ENCODE data around the gene VOPP1. TPM values are rescaled to one million over a fixed set of nuclear protein-coding genes. Genes with fewer than 3 reads are reported as not detected.
A peak's percentile ranks its signal among the peaks of the same experiment; 100 is the strongest.

VOPP1 gene
- total RNA-seq, 2 donors from 2014 or later: 58.0 to 70.9 TPM

DNA sequence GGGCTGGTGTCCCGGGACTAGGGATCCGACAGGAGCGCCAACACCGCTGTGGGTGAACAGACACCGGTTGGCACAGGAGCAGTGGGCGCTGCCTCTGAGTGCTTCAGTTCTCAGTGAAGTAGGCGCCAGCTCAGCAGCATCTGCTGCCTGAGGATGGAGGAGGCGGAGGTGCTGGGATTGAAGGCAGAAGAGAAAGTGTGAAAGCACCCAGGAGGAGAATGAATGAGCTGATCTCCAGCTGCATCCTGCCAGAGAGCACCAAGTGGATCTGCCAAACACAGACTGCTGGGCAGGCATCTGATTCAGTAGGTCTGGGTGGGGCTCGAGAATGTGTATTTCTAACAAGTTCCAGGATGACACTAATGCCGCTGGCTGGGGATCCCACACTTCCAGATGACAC, 132.7 kb downstream of the VOPP1 start:
- H3K27me3 Mint-ChIP-seq: no peaks in the 10 kb centered on the region
- no peak overlapping the region for H3K4me3 Mint-ChIP-seq
- H3K4me1 Mint-ChIP-seq: peaks cover 30% of the 10 kb centered on the region
- H3K36me3 Mint-ChIP-seq (ENCODE audit: low read depth): no peaks in the 10 kb centered on the region
- ATAC-seq (replicated peaks): no peak
- H3K27ac Mint-ChIP-seq: peak overlapping the region; percentile 11
- no peaks in the 10 kb centered on the region for H3K9me3 Mint-ChIP-seq

DNA sequence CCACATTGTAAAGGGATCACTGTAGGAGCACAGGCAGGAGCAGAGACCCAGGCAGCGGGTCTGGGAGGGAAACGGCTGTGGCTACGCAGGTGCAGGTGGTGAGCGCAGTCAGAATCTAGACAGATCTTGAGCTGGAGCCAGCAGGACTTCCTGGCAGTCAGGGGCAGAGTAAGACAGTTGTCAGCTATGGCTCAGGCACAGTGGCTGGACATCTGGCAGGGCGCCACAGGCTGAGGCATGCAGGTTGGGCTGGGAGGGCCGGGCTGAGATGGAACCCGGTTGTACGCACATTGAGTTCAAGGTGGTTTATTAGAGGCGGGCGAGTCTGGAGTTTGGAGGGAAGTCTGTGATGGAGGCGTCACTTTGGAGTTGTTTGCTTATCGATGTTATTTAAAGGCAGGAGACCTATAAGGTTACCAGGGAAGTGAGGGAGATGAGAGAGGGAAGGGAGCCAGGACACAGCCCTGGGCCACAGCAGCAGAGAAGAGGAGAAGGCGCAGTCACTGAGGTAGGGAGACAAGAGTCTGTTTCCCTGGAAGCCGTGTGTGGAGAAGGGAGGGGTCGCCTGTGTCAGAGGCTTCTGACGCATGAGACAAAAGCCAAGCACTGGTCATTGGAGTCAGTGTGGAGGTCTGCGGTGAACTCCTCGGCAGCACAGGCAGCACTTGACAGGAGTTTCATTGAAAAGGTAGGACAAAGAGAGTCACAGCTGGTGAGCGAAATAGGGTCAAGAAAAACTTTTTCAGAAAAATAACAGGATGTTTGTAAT, 133.4 kb downstream of the VOPP1 start:
- H3K4me1 Mint-ChIP-seq: peaks cover 30% of the 10 kb centered on the region
- H3K4me3 Mint-ChIP-seq: no peak overlapping the region
- no peaks in the 10 kb centered on the region for H3K9me3 Mint-ChIP-seq
- no peaks in the 10 kb centered on the region for H3K36me3 Mint-ChIP-seq (ENCODE audit: low read depth)
- no peaks in the 10 kb centered on the region for H3K27me3 Mint-ChIP-seq
- ATAC-seq (replicated peaks): peak; percentile 21
- peak overlapping the region; percentile 11 for H3K27ac Mint-ChIP-seq

DNA sequence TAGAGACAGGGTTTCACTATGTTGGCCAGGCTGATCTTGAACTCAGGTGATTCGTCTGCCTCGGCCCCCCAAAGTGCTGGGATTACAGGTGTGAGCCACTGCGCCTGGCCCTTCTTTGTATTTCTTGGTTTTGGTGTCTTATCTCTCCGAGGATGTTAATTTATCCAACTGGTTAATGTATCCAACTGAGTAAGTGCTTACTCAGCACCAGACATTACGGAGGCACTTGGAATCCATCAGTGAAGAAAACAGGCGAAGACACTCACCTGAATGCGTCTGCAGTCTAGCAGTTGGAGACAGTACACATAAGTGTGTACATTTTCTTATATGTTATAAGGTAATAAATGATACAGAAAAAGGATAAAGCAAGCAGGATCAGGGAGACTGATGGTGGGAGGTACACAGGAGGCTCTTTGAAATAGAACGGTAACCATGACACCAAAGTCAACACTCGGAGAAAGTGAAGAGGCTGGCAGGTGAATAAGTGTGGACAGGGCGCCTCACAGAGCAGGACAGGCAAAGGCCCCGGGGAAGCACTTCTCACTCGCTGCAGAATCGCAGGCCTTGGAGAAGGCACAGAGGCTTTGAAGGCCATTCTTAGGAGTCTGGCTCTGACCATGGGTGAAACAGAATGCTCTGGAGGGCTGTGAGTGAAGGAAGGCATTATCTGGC, 134.1 kb downstream of the VOPP1 start:
- ATAC-seq (replicated peaks): peak; percentile 5
- Mint-ChIP-seq H3K4me3 (no peak overlapping the region), H3K36me3 (ENCODE audit: low read depth) (no peaks in the 10 kb centered on the region), H3K9me3 (no peaks in the 10 kb centered on the region), H3K27me3 (no peaks in the 10 kb centered on the region), H3K27ac (peak overlapping the region; percentile 11), H3K4me1 (peaks cover 30% of the 10 kb centered on the region)

DNA sequence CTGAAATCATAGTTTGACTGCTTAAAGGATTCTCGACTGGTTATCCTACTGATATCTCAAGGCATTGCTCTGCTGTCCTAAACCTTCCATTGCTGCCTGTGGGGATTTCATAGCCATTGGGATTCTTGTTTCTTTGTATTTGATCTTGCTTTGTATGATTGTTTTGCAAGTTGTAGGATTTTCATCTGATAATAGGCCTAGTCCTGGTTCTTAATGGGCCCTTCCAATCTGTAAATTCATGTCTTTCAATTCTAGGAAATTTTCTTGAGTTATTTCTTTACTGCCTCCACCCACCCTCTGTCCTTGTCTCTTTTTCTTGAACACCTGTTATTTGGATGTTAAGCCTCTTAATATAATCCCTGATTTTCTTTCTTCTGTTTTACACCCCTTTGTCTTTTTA, 134.9 kb downstream of the VOPP1 start:
- Mint-ChIP-seq H3K4me1 (peaks cover 30% of the 10 kb centered on the region), H3K27me3 (no peaks in the 10 kb centered on the region), H3K9me3 (no peaks in the 10 kb centered on the region), H3K36me3 (ENCODE audit: low read depth) (no peaks in the 10 kb centered on the region), H3K27ac (no peak overlapping the region), H3K4me3 (no peak overlapping the region)
- no peak for ATAC-seq (replicated peaks)

DNA sequence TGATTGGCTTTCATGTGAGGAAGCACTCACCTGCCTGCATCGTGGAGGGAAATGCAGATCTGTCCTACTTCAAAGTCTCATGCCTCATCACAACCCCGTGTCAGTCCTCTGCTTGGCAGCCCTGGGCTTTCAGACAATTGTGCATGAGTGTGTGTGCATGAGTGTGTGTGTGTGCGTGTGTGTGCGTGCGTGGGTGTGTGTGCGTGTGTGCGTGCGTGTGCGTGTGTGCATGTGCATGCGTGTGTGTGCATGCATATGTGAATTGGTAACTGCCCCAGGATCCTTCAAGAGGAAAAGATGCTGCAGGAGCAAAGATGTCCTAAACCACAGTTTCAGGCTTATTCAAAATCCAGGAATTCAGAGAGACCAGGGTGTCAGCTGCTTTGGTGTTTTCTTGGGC, 135.8 kb downstream of the VOPP1 start:
- Mint-ChIP-seq H3K36me3 (ENCODE audit: low read depth) (no peaks in the 10 kb centered on the region), H3K27ac (no peak overlapping the region), H3K9me3 (no peaks in the 10 kb centered on the region), H3K4me3 (no peak overlapping the region), H3K27me3 (no peaks in the 10 kb centered on the region), H3K4me1 (peaks cover 30% of the 10 kb centered on the region)
- ATAC-seq (replicated peaks): no peak

DNA sequence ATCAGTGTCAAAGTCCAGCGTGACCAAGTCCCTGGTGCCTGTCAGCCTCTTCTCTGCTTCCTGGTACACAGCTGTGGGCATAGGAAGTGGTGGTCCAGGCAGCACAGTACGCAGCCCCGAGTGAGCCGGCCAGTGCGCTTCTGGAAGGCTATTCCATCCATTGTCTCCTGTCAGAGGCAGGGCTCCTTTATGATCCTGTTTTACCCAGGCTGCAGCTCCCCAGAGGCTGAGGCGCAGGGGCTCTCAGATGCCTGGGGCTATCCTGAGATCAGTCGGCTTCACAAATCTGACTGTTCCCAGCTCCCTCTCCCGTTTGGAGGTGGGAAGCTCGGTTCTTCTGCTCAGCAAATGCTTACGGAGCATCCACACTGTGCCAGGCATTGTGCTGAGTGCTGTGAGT, 136.8 kb downstream of the VOPP1 start:
- H3K27ac Mint-ChIP-seq: no peak overlapping the region
- no peaks in the 10 kb centered on the region for H3K9me3 Mint-ChIP-seq
- peaks cover 30% of the 10 kb centered on the region for H3K4me1 Mint-ChIP-seq
- H3K27me3 Mint-ChIP-seq: no peaks in the 10 kb centered on the region
- ATAC-seq (replicated peaks): no peak
- H3K4me3 Mint-ChIP-seq: no peak overlapping the region
- H3K36me3 Mint-ChIP-seq (ENCODE audit: low read depth): no peaks in the 10 kb centered on the region

DNA sequence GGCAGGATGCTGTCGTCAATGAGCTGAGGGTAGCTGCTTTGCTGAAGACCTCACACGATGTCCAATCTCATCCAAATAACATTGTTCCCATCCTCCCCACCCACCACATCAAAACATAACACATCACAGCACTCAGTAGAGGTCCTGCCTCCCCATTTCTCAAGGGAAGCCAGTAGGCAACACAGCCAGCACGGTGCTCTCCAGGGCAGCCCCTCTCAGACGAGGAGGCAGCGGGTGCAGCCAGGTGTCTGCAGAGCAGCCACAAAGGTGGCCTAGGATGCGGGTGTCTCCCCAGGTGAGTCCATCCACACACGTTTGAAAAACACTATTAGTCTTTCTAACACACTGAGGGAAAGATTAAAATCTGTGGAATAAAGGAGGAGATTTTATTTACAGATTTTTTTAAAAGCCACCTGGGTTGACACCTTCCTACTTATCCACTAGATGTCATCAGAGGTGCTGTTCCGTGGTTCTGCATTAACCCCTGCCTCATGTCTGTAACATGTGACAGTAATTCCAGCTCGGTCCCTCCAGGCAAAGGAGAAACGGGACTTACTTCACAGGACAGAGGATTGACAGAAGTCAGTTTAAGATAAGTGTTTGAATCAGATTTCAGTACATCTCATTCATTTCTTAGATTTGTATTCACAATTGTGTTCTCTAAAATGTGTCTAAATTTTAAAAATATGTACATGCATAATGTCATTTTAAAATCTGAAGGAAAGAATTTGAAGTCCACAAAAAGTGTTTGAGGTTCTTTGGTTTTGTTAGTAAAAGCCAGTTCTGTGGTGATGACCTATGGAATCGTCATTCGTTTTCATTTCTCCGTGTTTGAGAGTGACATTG, 139.1 kb downstream of the VOPP1 start:
- peak; percentile 60 for ATAC-seq (replicated peaks)
- H3K4me3 Mint-ChIP-seq: no peak overlapping the region
- peaks cover 15% of the 10 kb centered on the region for H3K4me1 Mint-ChIP-seq
- H3K36me3 Mint-ChIP-seq (ENCODE audit: low read depth): no peaks in the 10 kb centered on the region
- H3K9me3 Mint-ChIP-seq: no peaks in the 10 kb centered on the region
- H3K27ac Mint-ChIP-seq: peak overlapping the region; percentile 41
- no peaks in the 10 kb centered on the region for H3K27me3 Mint-ChIP-seq

DNA sequence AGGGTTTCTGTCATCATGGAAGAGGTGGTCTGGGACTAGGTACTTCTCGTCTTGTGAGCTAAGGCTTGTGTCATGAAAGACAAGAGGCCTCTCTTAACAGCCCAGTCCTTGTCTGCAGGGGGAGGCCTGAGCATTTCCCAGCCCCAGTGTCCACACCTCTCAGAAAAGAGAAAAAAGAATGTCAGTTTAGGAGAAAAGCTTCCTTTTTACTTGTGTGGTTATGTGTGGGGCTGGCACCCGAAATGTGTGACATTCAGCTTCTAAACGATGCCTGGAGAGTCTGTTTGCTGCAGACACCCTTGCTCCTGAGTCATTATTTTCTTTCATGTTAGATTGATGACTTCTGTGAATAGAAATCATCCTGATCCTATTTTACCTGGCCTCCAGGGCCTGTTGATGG, 139.8 kb downstream of the VOPP1 start:
- H3K9me3 Mint-ChIP-seq: no peaks in the 10 kb centered on the region
- H3K4me3 Mint-ChIP-seq: no peak overlapping the region

DNA sequence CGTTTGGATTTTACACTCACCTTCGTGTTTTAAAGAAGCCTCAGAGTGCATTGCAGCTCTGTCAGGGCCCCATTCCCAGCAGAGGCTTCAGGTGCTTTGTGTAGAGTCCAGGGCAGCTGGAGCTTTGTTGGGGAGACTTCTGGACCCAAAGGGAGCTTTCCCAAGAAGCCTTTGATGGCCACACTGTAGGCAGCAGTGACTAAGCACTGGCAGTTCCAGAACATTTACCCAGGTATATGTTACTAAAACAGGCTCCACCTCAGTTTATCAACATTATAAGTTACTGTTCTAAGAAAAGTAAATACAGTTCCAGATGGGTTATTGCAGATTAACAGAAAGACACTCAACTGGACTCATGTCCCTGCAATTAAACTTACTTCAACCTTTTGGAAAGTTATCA, 140.4 kb downstream of the VOPP1 start:
- Mint-ChIP-seq H3K4me1 (peaks cover 15% of the 10 kb centered on the region), H3K36me3 (ENCODE audit: low read depth) (no peaks in the 10 kb centered on the region), H3K9me3 (no peaks in the 10 kb centered on the region)

More for the DNA sequence above, 139.8 kb downstream of the VOPP1 start:
- H3K27ac Mint-ChIP-seq: no peak overlapping the region
- H3K36me3 Mint-ChIP-seq (ENCODE audit: low read depth): no peaks in the 10 kb centered on the region
- H3K27me3 Mint-ChIP-seq: no peaks in the 10 kb centered on the region
- peaks cover 15% of the 10 kb centered on the region for H3K4me1 Mint-ChIP-seq
- no peak for ATAC-seq (replicated peaks)

DNA sequence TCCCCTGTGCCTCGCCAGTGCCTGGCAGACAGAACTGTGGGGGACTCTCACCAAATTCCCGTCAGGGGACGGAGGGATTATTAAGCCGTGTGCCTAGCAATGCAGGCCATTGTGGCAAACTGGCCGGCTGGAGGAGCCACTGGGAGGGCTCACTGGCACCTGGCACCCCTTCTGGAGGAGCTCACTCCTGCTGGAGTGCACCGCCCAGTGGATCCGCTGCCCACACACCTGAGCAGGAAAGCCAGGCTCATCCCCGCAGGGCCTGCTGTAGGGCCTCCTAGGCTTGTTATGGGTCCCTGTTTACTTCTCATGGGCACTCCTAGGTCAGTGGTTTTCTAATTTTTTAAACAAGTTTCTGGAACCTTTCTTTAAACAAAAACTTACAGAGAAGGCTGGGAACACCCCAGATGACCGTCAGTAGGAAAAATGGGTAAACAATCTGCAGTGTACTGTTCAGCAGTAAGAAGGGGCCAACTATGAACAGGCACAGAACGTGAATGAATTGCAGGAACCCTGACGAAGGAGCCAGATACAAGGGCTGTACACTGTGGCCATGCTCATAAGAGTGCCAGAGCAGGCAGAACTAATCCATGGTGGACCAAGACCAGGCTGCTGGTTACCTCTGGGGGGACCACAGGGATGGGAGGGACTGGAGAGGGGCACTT, 142.3 kb downstream of the VOPP1 start:
- H3K4me1 Mint-ChIP-seq: peaks cover 7% of the 10 kb centered on the region
- peaks cover 11% of the 10 kb centered on the region for H3K36me3 Mint-ChIP-seq (ENCODE audit: low read depth)
- no peak overlapping the region for H3K4me3 Mint-ChIP-seq
- no peaks in the 10 kb centered on the region for H3K27me3 Mint-ChIP-seq
- H3K27ac Mint-ChIP-seq: no peak overlapping the region
- ATAC-seq (replicated peaks): no peak
- no peaks in the 10 kb centered on the region for H3K9me3 Mint-ChIP-seq

More for the DNA sequence above, 140.4 kb downstream of the VOPP1 start:
- ATAC-seq (replicated peaks): no peak
- Mint-ChIP-seq H3K27me3 (no peaks in the 10 kb centered on the region), H3K4me3 (no peak overlapping the region), H3K27ac (no peak overlapping the region)

DNA sequence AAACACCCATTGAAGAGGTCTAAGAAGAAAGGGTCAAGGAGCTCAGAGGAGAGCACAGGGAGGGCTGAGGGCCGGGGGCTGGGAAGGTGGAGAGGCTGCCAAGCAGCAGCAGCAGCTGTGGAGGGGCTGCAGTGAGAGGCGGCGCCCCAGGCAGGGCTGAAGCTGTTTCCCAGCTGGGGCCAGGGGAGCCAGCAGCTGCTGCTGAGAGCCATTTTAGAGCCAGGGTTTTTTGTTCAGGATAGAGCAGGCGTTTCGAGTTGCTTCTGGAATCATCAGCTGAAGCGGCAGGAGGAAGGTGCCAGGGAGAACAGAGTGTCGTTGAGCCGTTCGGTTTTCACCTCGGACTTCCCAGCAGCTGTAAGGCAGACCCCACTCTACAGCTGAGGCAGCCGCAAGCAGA, 144.5 kb downstream of the VOPP1 start:
- no peak for ATAC-seq (replicated peaks)
- H3K4me1 Mint-ChIP-seq: peaks cover 7% of the 10 kb centered on the region

DNA sequence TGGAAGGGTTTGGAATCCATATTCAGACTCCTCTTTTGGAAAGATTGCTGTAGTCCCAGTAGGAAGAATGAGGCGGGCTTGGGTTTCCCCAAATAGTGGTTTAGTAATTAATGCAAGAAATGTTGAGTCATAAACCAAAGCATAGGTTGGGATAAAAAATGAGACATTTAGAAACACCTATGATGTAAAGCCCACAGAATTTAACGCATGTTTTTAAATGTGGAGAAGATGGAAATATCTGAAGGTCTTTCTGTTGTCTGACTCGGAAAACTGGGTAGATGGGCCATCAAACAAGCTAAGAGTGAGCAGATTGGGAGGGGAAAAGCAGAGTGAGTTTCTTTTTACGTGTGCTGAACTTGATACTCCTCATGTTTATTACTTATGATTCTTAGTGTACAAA, 145.0 kb downstream of the VOPP1 start:
- ATAC-seq (replicated peaks): peak; percentile 83
- Mint-ChIP-seq H3K36me3 (ENCODE audit: low read depth) (peaks cover 11% of the 10 kb centered on the region), H3K4me3 (peak overlapping the region; percentile 47), H3K27ac (peak overlapping the region; percentile 83), H3K9me3 (no peaks in the 10 kb centered on the region), H3K27me3 (no peaks in the 10 kb centered on the region), H3K4me1 (peaks cover 7% of the 10 kb centered on the region)

More for the DNA sequence above, 144.5 kb downstream of the VOPP1 start:
- Mint-ChIP-seq H3K36me3 (ENCODE audit: low read depth) (peaks cover 11% of the 10 kb centered on the region), H3K27me3 (no peaks in the 10 kb centered on the region), H3K9me3 (no peaks in the 10 kb centered on the region), H3K27ac (peak overlapping the region; percentile 83), H3K4me3 (peak overlapping the region; percentile 47)

DNA sequence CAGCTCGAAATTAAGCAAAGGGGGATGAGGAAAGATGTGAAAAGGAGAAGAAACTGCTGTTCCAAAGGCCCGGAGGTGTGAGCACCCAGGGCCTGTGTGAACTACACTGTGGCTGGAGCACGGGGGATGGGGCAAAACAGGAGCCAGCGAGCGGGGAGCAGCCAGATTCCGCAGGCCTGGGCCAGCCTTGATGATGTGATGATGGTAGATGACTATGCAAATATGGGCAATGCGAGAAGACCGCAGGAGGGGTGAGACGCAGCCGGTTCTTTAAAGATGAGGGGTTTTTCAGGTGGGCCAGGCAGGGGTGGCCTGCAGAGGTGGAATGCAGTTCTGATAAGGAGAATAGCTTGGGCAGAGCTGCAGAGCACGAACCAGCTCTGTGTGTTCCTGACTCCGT, 145.6 kb downstream of the VOPP1 start:
- Mint-ChIP-seq H3K9me3 (no peaks in the 10 kb centered on the region), H3K36me3 (ENCODE audit: low read depth) (peaks cover 11% of the 10 kb centered on the region), H3K27me3 (no peaks in the 10 kb centered on the region), H3K27ac (peak overlapping the region; percentile 83), H3K4me1 (peaks cover 7% of the 10 kb centered on the region), H3K4me3 (no peak overlapping the region)
- ATAC-seq (replicated peaks): no peak

DNA sequence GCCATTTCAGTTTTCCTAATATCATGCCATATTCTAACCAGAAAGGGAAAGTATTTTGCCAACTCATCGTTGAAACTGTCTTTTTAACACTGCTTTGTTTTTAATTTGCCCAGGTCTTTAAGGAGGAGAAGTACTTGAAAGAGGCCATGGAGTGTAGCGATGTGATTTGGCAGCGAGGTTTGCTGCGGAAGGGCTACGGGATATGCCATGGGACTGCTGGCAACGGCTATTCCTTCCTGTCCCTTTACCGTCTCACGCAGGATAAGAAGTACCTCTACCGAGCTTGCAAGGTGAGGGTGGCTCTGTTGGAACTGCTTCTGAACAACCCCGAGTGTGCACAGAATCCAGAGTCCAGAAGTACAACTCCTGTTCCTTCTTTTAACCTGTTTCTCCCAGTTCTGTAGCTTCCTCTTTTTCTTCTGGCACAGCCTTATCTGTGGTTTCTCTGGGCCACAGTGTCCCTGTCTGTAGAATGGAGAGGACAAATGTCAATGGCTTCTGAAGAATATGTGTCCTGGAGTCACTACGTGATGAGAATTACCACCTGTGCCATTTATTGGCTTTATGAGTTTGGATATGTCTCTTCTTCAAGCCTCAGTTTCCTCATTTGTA, 147.1 kb downstream of the VOPP1 start:
- H3K4me3 Mint-ChIP-seq: no peak overlapping the region
- no peak overlapping the region for H3K27ac Mint-ChIP-seq
- H3K36me3 Mint-ChIP-seq (ENCODE audit: low read depth): peaks cover 11% of the 10 kb centered on the region
- no peaks in the 10 kb centered on the region for H3K27me3 Mint-ChIP-seq
- peaks cover 7% of the 10 kb centered on the region for H3K4me1 Mint-ChIP-seq
- H3K9me3 Mint-ChIP-seq: no peaks in the 10 kb centered on the region
- ATAC-seq (replicated peaks): no peak

Measured in activated T-helper 17 cell treated with anti-CD3 and anti-CD28 coated beads, Interleukin-2, amount 50 U/mL, for 72 hours (primary cell).